HUDEP-2 (cell line): ENCODE results near the gene VDAC1.
A peak's percentile ranks its signal among the peaks of the same experiment; 100 is the strongest.
"Not testable (repeated sequence)": the region's sequence is repeated elsewhere in the genome, so short reads cannot be mapped to it uniquely, and the experiment has no call there.

Experiments used
- DNase-seq, 76 experiments: peaks; one replicate each; lab custom pipeline; 2025; ENCODE audit not compliant: unreplicated experiment in 76 of 76; lab: John Stamatoyannopoulos, UW

Gene VDAC1

DNA sequence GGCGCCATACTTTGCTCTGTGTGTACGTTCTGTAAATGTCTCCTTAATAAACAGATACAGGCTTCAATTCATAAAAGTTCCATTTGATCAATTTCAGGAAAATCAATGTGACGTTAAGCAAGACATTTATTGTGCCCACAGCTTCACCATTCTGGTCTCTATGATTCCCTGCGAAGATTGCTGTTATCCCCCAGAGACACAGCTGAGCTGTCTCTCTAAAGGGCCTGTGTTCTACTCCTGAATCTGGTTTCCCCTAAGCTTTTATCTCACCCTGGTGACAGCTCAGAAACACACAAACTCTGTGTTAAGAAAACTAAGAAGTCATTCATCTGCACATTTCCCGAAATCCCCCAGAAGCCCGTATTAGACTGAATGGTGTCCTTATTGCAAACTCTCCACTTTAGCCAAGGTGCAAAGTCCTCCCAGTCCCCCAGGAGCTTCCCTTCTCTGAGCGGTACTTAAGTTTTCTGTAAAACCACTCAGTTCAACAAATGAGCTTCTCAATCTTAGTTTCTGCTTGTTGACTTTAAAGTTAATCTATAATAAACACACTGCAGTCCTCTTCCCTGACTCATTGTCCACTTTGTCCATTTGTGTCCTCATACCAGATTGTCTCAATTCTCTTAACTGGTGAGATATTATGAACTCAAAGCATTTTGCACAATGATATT, 35.0 kb downstream of the VDAC1 start:
- no peak for DNase-seq

GRCh38 chr5:133968204-133968980, 36.4 kb downstream of the VDAC1 start, which contains the start of gene C5orf15:
C5orf15 (minus strand) TSS chr5:133968625; CDS start chr5:133968584, 41 bp downstream.
- peak in 75 of 76 experiments; percentile 49 to 97 (median 91) for DNase-seq

DNA sequence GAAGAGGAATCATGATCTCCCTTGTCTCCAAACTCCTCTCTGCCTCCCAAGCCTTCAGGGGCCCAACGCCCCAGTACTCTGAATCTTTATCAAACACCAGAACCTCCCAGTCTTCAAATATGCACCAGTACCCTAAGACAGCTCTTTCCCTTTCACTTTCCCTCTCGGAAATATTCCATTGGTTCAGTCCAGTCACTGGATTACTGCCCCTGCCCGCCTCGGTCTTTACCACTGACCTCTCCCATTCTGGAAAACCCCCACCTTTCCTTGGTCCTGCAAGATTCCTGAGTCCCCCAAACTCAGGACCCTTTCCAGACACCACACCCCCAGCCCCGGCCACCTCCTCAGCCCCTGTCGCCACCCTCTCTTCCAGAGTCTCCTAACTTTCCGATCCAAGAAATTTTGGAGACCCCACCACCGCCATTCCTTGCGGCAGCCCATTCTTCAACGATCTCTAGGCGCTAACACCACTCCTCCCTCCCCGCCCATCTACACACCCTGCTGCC, 37.0 kb downstream of the VDAC1 start:
- peak in 5 of 76 experiments; percentile 2 to 42 (median 19) for DNase-seq

- DNase-seq = no peak
These were observed 37.7 kb downstream of the VDAC1 start for GRCh38 chr5:133967124-133967523.

GRCh38 chr5:133966090-133966489, 38.7 kb downstream of the VDAC1 start:
- no peak for DNase-seq

- no peak for DNase-seq
These were observed 41.2 kb downstream of the VDAC1 start for GRCh38 chr5:133963493-133964128.

DNA sequence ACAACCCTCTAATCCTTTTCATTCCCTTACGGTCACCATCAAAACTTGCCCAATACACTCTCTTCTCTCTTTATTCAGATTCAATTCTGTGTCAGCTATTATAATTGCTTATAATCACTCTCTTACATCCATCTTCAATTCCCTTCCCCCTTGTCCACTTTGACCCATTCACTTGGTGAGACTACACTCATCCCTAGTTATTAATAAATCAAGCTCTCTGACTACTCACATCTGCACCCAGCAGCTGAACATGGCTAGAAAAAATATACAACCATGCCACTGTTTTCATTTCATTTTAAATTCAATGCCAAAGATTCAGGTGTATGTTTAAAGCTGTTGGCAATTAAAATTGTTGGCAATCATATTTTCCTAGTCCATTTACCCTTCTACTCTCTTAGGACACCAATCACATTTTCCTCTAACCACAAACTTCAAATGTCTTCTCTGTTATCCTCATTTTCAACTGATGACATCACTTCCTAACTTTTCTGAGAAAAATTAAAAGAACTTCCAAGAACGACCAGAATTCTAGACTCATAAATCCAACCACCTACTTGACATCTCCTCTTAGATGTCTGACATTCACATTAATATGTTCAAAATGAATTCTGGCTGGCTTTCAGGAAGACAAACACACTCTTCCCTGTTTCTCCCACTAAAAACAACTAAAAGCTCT, 41.8 kb downstream of the VDAC1 start:
- no peak for DNase-seq

DNA sequence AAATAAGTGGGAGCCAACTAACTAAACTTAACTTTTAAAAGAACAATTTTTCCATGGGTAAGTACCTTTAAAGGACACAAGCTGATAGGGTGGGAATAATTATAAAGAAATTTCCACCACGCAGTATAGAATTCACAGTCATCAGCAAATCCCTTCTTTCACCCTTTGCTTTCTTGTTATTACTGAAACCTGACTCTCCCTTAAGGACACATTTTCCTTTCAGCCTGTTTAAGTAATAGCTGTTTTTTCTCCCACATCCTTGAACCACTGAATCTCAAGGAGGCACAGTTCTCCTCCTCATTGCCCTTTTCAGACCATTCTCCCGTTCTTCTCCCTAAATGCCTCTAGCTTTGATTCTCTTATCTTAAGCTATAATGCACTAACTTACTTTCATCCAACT, 42.6 kb downstream of the VDAC1 start:
- no peak for DNase-seq

DNA sequence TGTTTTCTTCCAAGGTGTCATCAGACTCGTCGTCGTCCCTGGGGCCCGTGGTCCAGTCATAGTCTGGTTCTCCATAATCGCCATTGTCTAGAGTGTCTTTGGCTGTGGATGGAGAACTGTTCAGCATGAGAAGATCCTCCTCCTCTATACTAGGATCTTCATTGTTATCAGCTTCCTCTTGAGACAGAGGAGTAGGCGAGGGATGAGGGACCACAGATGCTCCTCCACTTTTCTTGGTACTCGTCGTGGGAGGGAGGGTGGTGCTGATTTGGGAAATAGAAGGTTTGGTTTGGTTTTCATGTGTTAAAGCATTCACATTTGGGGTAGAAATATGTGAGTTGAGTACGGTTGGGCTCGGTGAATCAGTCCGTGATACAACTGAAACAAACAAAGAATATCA, 45.1 kb downstream of the VDAC1 start:
- DNase-seq = no peak

DNA sequence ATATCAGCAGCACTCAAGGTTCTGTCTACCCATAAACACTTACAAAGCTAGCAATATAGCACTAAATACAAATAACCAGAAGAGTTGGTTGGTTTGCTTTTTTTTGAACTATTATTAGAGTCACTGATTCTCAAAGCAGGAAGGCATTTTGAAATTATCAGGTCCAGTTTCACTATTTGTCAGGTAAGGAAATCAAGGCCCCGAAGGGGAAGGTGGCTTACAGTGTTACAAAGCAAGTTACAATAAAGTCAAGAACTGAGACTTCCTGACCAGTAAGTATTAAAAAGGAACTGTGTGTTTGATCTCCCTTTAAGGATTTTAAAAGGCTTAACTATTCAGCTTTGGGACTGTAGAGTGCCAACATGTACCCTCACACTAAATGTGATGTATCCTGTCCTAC, 47.2 kb downstream of the VDAC1 start:
- DNase-seq = no peak

- DNase-seq = no peak
These were observed 47.7 kb downstream of the VDAC1 start for GRCh38 chr5:133957080-133957479.

- not testable (repeated sequence) for DNase-seq
These were observed 48.6 kb downstream of the VDAC1 start for GRCh38 chr5:133956196-133956595.

DNA sequence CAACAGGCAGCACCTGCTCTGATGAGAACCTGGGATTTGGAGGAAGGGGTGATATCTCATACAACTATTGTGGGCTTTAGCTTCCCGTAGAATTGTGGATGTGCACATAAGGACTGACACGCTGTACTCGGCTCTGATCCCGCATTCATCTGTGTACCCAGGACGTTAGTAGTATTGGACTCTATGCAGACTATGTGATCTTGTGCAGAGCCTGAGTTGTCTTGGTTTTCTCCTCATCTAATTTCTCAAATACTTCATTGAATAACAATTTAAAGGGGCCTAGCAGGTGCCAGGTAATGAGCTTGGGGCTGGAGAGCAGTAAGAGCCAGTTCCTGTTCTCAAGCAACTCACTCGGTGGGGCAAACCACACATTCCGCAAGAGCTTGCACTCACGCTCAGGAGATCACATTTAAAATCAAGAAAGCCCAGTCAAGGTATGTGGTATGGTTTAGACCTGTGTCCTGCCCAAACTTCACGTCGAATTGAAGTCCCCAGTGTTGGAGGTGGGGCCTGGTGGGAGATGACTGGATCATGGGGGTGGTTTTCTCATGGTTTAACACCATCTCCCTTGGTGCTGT, 51.1 kb downstream of the VDAC1 start:
- DNase-seq = no peak

GRCh38 chr5:133952729-133953567, 51.8 kb downstream of the VDAC1 start:
- DNase-seq = no peak

- DNase-seq = no peak
These were observed 53.8 kb downstream of the VDAC1 start for GRCh38 chr5:133950821-133951612.

DNA sequence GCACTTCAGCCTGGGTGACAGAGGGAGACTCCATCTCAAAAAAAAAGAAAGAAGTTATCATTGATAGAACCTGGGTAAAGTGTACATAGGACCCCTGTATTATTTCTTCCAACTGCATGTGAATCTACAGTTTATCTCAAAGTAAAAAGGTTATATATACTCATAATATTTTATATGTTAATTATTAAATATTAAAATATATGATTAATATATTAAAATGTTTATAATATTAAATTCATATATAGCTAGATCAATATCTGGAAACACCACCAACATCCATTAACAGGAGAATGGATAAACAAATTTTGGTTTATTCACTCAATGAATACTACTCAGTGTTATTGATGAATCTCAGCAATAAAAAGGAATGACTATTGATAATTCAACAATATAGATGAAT, 56.1 kb downstream of the VDAC1 start:
- no peak for DNase-seq

- no peak for DNase-seq
These were observed 57.3 kb downstream of the VDAC1 start for GRCh38 chr5:133947431-133947841.

- no peak for DNase-seq
These were observed 59.2 kb downstream of the VDAC1 start for GRCh38 chr5:133945568-133945967.
